ENCODE measurements around the gene CNTNAP2. TPM values are rescaled to one million over a fixed set of nuclear protein-coding genes. Genes with fewer than 3 reads are reported as not detected.

CNTNAP2 gene
- total RNA-seq, 2 experiments from 2014 or later = not detected

GRCh38 chr7:146844405-146844804, 727.8 kb downstream of the CNTNAP2 start:
- no peaks in the 10 kb centered on the region for H3K27me3 ChIP-seq (ENCODE audit: control insufficient read depth in 1 of 2, insufficient read depth in 2 of 2, low read length in 2 of 2)
- peaks cover 13% of the 10 kb centered on the region for H3K9me3 Mint-ChIP-seq
- TF ChIP-seq CTCF (IDR thresholded peaks at IDR 0.05) = no peak
- ChIA-PET CTCF (no interaction called here), POLR2A (no interaction called here)
- no peaks in the 10 kb centered on the region for H3K36me3 Mint-ChIP-seq (ENCODE audit: low read depth)
- peaks cover 0 to 7% of the 10 kb centered on the region in 2 experiments for H3K9me3 ChIP-seq (ENCODE audit: control insufficient read depth in 1 of 2, insufficient read depth in 1 of 2, low read length in 2 of 2)
- H3K4me3 Mint-ChIP-seq = no peak overlapping the region
- H3K36me3 ChIP-seq (ENCODE audit: insufficient read depth, low read length) = no peaks in the 10 kb centered on the region
- intact Hi-C loops (cut with DNase I, micrococcal nuclease) = no loop called here
- no peak overlapping the region for H3K27ac ChIP-seq (ENCODE audit: low read depth in 1 of 2, low read length in 2 of 2)
- H3K27me3 Mint-ChIP-seq = no peaks in the 10 kb centered on the region
- H3K4me1 Mint-ChIP-seq (ENCODE audit: low read depth) = no peaks in the 10 kb centered on the region
- no peaks in the 10 kb centered on the region for H3K4me1 ChIP-seq (ENCODE audit: insufficient read depth, low read length)
- ATAC-seq (ENCODE audit: poor library complexity) = no peak
- no peak overlapping the region for H3K27ac Mint-ChIP-seq
- DNase-seq = no peak
- H3K4me3 ChIP-seq (ENCODE audit: low read length) = no peak overlapping the region

- peaks cover 0 to 7% of the 10 kb centered on the region in 2 experiments for H3K9me3 ChIP-seq (ENCODE audit: control insufficient read depth in 1 of 2, insufficient read depth in 1 of 2, low read length in 2 of 2)
- Mint-ChIP-seq H3K9me3 (peaks cover 7% of the 10 kb centered on the region), H3K27me3 (no peaks in the 10 kb centered on the region), H3K36me3 (ENCODE audit: low read depth) (no peaks in the 10 kb centered on the region), H3K4me1 (ENCODE audit: low read depth) (no peaks in the 10 kb centered on the region), H3K4me3 (no peak overlapping the region), H3K27ac (no peak overlapping the region)
- no peak for TF ChIP-seq CTCF (IDR thresholded peaks at IDR 0.05)
- CTCF ChIA-PET = no interaction called here
- no peaks in the 10 kb centered on the region for H3K27me3 ChIP-seq (ENCODE audit: control insufficient read depth in 1 of 2, insufficient read depth in 2 of 2, low read length in 2 of 2)
- no peak for DNase-seq
- no peak for ATAC-seq (ENCODE audit: poor library complexity)
- H3K4me3 ChIP-seq (ENCODE audit: low read length) = no peak overlapping the region
- no peaks in the 10 kb centered on the region for H3K36me3 ChIP-seq (ENCODE audit: insufficient read depth, low read length)
- POLR2A ChIA-PET = no interaction called here
- no peaks in the 10 kb centered on the region for H3K4me1 ChIP-seq (ENCODE audit: insufficient read depth, low read length)
- intact Hi-C loops (cut with DNase I, micrococcal nuclease) = no loop called here
- H3K27ac ChIP-seq (ENCODE audit: low read depth in 1 of 2, low read length in 2 of 2) = no peak overlapping the region
These were observed 742.1 kb downstream of the CNTNAP2 start for GRCh38 chr7:146858690-146859089.

- ChIA-PET CTCF (no interaction called here), POLR2A (no interaction called here)
- Mint-ChIP-seq H3K27me3 (no peaks in the 10 kb centered on the region), H3K4me3 (no peak overlapping the region), H3K36me3 (ENCODE audit: low read depth) (no peaks in the 10 kb centered on the region), H3K9me3 (peaks cover 7% of the 10 kb centered on the region), H3K4me1 (ENCODE audit: low read depth) (no peaks in the 10 kb centered on the region), H3K27ac (no peak overlapping the region)
- no peak for ATAC-seq (ENCODE audit: poor library complexity)
- intact Hi-C loops (cut with DNase I, micrococcal nuclease) = no loop called here
- no peak for TF ChIP-seq CTCF (IDR thresholded peaks at IDR 0.05)
- Histone ChIP-seq H3K27me3 (ENCODE audit: control insufficient read depth in 1 of 2, insufficient read depth in 2 of 2, low read length in 2 of 2) (no peaks in the 10 kb centered on the region), H3K27ac (ENCODE audit: low read depth in 1 of 2, low read length in 2 of 2) (no peak overlapping the region), H3K4me1 (ENCODE audit: insufficient read depth, low read length) (no peaks in the 10 kb centered on the region), H3K36me3 (ENCODE audit: insufficient read depth, low read length) (no peaks in the 10 kb centered on the region), H3K9me3 (ENCODE audit: control insufficient read depth in 1 of 2, insufficient read depth in 1 of 2, low read length in 2 of 2) (peaks cover 0 to 10% of the 10 kb centered on the region in 2 experiments), H3K4me3 (ENCODE audit: low read length) (no peak overlapping the region)
- DNase-seq = no peak
These were observed 745.1 kb downstream of the CNTNAP2 start for GRCh38 chr7:146861701-146862100.

Data from CD4-positive, alpha-beta T cell (primary cell).